HG02852 (cell line): ENCODE measurements around the gene TRIO.

Source experiments
- ATAC-seq: cut with Tn5 transposase; IDR thresholded peaks from one replicate; pipeline ENCODE4 v1.9.1; 2021; ENCODE audit warnings: mild to moderate bottlenecking, moderate library complexity; ENCODE audit not compliant: unreplicated experiment

The TRIO gene

DNA sequence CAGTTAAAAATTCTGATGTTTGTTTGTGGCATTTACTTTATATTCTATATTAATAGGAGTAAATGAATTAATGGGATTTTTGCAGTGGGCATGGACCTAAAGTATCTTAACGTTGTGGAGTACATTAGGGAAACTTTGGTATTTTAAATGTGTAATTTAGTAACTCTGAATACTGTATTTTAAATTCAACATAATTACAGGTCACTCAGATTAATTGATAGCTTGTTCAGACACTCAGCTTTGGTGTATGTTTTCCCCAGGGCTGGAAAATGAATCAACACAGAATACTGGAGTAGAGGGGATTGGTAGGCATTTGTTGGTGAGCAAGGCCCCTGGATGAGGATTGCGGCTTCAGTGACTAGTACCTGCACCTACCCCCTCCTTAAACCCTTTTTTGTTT, 117.5 kb downstream of the TRIO start:
- no peak for ATAC-seq

DNA sequence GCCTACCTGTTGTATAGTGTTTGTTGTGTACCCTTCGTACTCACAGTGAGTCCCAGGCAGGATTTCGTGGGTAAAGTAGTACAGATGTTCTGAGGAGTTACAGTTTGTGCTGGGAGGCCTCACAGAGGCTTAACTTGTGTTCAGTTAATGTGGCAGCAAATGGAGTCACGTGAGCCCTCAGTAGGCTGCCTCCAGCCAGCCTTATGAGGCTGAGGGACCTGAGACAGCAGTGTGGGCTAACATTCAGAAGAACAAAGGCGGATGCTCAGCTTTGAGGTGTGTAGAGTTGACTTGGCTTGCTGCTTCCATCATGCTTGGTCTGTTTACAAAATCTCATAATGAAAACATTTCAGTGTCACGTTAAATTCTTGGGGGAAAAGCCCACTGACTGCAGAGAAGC, 118.1 kb downstream of the TRIO start:
- ATAC-seq = peak; percentile 41

DNA sequence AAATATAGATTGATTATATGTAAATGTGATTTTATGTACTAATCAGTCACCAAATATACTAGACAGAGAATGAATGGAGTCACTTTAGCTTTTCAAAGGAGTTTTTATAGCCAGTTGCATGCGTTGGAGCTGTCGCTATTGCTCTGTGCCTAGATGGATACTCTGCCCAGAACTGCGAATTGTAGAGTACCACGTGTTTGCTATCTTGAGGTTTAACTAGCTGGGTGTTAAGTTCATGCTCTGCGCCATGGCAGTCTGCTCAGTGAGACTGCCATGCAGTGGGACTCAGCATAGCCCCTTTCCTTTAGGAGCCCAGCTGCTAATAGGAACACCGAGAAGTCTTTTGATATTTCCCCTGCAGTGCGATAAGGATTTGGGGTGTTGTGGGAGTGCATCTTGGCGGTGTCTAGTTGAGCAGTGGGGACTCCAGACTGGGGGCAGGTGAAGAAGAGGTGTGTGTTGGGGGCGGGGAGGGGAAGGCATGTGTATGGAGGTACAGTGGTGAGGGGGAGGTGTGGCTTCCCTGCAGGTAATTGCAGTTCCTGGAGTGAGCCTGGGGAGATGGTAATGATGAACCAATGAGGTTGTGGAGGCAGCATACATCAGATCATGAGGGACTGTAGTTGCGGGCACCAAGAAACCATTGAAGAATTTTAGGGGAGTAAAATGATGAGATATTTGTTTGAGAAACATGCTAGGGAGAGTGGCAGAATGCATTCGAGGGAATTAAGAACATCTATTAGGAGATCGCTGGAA, 118.9 kb downstream of the TRIO start:
- ATAC-seq = no peak

DNA sequence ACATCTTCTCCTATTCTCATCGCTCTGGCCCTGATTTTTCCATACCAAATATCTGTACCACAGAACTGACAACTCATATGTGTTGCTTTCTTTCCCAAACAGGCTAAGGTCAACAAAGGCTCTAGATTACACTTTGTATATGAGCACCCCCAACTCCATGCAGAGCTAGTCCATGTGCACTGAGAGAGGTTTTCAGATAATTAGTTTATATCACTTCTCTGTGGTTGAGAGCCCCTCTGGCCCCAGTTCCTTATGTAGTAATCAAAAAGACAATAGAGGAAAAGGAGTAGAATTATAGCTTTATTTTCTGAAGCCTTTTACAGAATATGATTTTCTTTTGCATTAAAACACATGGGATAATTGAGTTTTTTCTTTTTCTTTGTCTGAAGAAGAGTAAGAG, 120.0 kb downstream of the TRIO start:
- ATAC-seq = no peak

DNA sequence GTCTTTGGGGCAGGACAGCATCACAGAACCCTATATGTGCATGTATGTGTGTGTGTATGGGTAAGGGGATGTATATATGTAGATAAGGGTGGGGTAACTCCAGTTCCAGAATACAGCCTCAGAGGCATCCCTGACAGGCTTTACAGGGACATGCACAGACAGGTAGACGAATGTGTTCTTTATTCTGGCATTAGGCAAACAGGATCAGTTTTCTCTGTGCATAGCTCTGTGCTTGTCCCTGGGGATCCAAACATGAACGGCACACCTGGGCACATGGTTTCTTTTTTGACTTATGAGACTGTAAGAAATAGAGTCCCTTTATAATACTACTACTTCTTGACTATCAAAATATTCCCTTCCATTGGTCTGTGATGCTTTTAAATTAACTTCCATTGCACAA, 120.6 kb downstream of the TRIO start:
- no peak for ATAC-seq

DNA sequence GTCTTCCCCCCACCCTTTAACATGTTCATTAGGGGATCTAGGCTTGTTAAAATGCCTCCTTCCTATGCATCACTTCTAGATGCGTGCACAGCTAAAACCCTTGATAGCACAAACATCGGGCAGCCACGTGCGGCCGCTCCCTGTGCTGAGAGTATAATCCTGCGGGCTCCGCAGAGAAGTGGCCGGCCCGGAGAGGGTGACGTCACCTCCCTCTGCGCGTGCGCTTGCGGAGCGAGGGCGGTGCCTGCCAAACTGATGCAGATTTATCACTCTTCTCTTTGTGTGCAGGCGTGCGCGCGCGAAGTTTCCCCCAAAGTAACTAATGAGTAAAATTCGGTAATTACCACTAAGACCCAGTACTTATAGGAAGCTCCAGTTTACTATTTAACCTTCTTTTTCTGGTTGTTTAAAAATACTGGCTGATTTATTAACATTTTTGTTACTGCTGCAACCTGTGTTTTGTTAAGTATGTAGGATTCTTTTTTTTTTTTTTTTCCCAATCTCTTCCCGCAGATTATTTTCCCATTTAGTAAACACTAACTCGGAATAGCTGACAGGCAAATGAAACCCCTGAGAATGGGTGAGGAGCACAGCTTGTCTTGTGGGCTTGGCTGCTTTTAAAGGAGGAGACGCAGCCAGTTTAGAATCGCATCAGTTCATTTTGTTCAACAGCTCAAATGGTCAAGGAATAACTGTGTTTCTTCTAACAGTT, 121.6 kb downstream of the TRIO start:
- ATAC-seq = peak; percentile 86

DNA sequence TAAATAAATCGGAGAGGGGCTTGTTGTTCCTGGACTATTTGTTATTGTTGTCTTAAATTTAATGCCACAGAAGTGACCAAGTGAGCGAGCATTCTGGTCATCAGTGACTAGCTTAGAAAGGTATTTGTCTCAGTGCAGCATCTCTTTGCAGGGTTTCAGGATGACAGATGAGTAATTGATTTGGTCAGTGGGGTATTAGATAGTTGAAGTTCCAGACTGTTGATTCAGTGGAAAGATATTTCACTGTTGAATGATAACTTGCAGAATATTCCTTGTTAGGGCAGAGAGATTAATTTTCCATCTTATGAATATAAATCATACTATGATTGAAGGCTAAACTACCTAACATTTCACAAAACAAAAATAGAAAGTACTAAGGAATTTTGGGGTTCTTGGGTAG, 122.4 kb downstream of the TRIO start:
- no peak for ATAC-seq

DNA sequence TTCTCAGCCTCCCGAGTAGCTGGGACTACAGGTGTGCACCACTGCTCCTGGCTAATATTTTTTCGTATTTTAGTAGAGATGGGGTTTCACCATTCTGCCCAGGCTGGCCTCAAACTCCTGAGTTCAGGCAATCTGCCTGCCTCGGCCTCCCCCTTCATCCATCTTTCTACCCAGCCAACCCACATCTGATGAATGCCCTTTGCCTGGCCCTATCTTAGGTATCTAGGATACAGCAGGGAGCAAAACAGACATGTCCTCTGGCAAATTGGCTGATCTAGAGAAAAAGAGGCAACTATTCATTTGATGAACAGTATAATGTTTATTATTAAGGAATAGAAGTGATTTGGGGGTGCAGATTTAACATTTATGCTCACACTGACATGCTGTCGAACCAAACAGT, 123.0 kb downstream of the TRIO start:
- ATAC-seq = no peak

DNA sequence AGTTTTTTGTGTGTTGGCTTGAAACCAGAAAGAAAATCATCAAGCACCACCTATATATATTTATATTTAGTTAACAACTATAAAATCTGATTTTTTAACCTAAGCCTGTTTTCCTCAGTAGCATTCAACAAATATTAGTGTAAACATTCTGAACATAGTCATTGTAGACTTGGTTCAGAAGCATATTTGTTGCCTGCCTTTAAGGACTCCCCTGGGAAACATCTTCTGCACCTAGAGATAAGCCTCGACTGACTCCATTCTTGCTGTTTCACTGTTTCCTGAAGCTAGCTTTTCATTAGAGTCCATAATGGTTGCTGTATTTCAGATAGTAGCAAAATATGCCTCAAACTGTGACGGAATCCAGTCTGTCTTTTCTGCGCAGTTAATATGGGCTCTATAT, 123.5 kb downstream of the TRIO start:
- ATAC-seq = no peak

DNA sequence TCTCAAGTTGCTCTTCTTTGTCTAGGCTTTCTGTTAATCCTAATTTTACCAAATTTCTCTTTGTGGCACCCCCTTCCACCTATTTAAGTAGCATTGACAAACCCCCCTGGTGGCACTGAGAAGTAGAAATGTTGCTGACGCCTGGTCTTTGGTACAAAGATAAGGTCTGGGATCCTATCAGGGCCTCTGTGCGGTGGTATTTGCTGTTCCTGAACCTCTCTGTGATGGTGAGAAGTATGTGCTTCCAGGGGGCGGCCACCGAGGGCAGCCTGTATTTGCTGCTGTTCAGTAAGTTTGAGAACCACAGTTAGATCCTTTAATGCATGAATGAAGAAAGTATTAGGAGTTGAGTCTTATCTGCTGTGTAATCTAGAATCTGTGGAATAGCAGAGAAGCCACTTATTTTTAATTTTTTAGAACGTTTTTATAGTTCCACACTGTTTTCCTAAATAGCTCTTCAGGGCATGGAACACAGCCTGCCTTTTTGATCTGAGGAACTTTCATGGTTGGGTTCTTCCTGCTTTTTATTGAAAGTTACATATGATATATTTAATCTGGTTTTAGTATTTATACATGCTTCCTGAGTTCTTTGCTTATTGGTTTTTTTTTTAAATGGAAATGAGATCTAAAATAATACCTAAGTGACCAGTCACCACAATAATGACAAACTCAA, 124.2 kb downstream of the TRIO start:
- no peak for ATAC-seq

DNA sequence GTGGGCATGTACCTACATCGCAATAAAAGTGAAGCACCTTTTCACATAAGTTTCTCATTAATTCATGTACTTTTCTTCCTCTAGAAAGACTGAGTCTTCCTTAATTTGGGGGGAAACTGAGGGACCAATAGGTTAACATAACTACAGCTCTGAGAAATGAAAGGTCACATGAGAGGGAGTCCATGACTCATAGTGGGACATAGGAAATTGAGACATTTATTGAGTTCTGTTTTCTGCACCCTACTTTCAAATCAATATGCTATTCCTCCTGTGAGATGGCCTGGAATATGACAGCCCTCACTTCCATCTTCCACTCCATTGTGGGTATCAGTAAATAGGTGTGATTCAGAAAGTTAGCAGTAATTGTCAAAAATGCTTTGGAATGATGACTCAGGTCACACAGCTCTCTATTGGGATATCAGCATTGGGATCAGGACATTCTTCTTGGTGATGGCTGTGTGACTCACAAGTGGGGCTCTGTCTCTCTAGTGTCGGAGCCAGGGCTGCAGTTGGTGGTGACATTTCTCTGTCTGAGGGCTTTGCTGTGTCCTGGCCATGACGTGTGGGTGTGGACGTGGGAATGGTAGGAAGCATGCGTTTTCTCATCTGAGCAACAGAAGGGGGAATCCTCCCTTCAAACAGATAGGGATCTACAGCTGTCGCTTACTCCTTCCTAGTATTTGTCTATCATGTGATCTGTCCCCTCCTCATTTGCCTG, 125.0 kb downstream of the TRIO start:
- no peak for ATAC-seq

DNA sequence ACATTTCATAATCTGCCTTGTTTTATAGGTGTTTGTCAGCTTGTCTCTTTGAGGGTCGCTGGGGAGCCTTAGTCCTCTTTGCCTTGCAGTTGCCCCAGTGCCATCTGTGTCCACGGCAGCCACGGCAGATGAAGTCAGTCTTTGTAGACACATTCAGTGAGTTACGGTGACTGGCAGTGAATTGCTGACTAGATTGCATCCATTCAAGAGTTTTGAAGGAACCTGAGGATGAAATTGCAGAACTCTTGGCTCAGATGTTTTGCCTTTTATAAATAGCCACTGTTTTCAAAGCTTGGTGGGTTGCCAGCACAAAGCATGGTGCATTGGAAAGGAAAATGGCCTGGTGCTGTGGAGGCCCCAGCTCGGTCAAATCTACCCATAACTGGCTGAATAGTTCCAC, 125.6 kb downstream of the TRIO start:
- ATAC-seq = no peak

DNA sequence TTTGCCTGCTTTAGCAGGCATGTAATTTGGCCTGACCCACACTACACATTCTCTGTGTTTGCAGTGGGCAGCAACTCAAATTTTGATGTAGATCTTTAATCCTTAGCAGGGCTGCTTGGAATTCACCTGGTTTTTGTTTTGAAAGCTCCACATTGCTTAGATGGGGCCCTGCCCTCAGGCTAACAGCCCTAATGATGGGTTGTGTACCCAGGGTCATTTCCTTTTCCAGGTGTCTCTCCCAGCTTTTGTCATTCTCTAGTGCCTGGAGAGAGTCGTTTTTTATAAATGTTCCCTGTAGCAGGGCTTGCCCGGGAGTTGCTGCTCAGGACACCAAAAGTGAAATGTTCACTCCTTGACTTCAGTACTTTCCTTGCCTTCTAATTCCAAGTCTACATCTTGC, 126.3 kb downstream of the TRIO start:
- ATAC-seq = no peak

DNA sequence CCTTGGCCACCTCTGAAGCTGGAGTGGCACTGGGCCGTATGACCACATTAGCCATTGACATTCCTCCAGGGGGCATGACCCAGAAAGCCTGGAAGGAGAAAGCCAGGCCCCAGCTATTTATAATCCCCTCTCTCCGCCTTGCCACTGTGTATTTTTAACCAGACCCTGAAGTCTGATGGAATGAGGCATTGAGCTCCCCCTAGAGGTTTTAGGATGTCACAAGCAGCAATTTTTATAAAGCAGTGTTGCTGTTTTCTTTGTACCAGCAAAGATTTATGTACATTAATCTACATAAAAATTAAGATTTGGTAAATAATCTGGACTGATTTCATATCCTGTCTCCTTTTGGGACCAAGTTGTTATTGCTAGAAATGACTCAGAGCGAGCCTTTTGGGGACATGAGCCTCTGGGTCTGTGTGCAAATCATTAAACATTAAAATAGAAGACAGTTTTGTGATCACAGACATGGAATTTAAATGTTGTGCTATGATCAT, 127.1 kb downstream of the TRIO start:
- peak; percentile 59 for ATAC-seq

DNA sequence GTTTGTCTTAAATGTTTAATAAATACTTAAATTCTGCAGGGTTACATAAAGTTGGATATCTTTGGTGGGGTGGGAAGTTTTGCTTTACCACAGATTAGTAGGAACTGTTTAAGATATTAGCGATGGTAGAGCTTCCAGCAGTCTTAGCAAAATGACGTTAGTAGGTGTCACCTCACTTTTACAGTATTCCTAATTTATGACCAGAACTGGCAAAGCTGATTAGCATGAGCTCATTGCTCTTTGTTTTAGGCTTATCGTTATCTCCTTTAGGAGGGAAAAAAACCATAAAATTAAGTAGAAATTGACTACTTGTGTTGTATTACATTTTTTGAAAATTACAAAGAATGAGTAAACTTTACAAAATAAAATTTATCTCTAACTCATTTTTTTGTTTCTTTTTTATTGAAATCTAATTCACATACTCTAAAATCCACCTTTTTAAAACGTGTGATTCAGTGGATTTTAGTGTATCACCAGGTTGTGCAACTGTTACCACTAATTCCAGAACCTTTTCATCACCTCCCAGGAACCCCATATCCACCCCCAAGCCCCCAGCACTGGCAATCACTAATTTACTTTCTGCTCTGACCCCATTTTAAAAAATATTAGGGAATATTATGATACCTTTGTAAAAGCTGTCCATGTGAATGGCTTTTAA, 129.5 kb downstream of the TRIO start:
- no peak for ATAC-seq

DNA sequence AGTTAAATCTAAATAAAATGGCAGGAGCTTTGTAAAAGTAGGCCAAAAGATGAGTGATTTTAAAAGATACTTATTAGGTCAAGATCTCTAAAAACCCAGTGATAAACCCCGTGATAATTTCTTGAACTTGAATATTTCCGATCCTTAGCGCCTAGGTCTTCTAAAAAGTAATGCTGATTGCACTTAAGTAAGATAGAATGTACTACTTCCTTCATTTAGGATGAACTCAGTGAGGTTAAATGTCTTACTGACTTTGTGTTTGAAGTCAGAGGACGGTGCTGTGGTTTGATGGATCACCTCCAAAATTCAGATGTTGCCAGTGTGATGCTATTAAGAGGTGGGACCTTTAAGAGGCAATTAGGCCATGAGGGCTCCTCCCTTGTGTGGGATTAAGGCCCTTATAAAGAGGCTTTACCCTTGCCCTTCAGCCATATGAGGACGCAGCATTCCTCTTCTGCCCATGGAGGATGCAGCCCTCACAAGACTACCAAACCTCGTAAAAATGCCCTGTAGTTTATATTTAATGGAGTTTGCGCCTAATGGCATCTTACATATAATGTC, 130.1 kb downstream of the TRIO start:
- ATAC-seq = no peak

DNA sequence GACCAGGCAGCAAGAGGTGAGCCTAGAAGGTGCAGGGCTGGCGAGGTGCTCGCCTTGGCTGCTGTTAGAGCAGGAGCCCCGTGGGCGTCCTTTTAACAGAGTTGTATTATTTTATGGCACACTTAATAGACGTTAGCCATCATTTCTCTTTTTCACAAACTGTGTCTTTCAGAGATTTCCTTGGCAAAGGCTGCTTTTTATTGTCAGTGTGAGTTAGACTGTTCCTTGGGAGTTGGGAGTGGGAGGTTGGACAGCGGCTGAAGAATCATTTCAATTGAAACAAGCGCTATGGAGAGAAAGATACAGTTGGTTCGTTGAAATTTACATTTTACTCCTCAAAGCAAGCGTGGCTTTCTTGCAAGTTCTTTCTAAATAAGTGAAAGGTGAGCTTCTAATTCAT, 133.2 kb downstream of the TRIO start:
- no peak for ATAC-seq

DNA sequence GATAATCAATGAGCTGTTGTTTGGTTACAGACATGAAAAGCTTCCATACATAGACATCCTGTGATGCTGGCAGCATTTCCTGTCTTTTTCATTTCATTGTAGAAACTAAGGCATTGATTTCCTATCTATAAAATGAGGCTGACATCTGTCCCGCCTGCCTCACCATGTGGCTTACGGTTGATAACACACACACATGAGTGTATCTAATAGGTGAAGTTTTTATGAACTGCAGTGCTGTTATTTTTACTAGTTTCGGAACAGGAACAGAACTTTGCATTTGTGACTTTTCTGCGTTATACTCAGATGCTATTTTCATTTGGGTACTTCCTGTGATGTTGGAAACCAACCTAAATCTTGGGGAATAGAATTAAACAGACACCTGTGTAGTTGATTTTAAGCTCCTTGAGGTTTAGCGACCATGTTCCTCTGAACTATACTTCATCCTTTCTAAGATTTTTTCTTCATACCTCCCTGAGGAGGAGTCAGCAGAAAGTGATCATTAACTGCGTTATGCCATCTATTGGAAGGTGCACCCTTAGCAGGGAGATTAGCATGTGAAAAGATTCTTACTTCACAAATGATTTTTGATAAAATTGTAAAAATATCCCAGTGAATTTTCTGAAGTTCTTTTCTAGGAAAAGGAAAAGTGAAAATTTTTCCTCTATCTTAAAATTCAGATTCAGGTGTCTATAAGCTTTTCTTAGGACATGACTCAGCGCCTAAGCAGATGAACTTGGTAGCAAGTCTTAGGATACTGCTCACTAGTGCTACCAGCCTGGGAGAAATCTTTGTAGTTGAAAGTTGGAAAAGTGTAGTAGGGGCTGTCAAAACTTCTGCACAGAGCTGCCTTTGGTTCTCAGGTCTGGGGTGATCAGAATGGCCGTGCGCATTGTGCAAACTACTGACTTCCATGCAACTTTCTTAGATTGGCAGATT, 134.5 kb downstream of the TRIO start:
- ATAC-seq = no peak

DNA sequence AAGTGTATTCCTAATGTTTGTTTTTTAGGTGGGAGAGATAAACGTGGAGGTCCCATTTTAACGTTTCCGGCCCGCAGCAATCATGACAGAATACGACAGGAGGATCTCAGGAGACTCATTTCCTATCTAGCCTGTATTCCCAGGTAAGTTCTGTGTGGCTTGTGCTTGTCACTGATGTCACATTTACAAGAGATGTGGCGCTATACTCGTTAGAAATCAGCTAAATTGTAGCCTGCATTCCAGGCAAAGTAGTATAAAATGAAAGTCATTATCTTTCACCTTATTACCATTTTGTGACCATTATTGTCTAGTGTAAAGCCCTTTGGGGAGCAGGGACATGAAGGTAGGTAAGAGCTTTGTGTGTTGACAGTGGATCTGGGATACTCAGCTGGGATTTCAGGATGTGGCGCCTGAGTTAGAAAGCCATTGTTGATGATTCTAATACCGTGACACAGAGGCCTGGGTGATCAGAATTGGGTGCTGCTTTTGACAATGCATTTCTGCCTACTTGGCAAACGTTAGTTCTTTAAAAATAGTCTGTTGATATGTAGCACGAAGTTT, 137.2 kb downstream of the TRIO start:
- no peak for ATAC-seq
